MCF 10A (cell line): ENCODE results near the gene PLD5. TPM values are rescaled to one million over a fixed set of nuclear protein-coding genes. Genes with fewer than 3 reads are reported as not detected.
A peak's percentile ranks its signal among the peaks of the same experiment; 100 is the strongest.

ENCODE experiments used
- BruUV-seq: library from RNA; stranded (reverse); fragments of 400-500 nt; replicated peaks from 2 replicates; lab custom pipeline; 2021; lab: Mats Ljungman, UMichigan
- CTCF ChIA-PET: fragments of 300-600 bp; sonication (Branson Sonifier 250); formaldehyde crosslinking; extraction: SDS; loops from one replicate; lab custom pipeline; 2021; ENCODE audit warnings: antibody characterized with exemption, inconsistent platforms; lab: Yijun Ruan, JAX
- POLR2A ChIA-PET: fragments of 300-600, 350-650 bp; sonication (Branson Sonifier 250); formaldehyde crosslinking; extraction: SDS; loops from one replicate; lab custom pipeline; 2020; ENCODE audit warnings: antibody characterized with exemption, inconsistent platforms; lab: Yijun Ruan, JAX
- DNase-seq: peaks from one replicate; pipeline ENCODE4 v3.0.0-alpha.2; 2018; ENCODE audit not compliant: unreplicated experiment
- H3K27ac Mint-ChIP-seq: one replicate; pipeline ENCODE4 v1.8.0; 2022; ENCODE audit warnings: mild to moderate bottlenecking, low read depth, mixed read lengths; ENCODE audit not compliant: unreplicated experiment
- H3K27me3 Mint-ChIP-seq: one replicate; pipeline ENCODE4 v1.8.0; 2022; ENCODE audit warnings: mixed read lengths; ENCODE audit not compliant: insufficient read depth, unreplicated experiment
- H3K36me3 Mint-ChIP-seq: one replicate; pipeline ENCODE4 v1.8.0; 2022; ENCODE audit warnings: mild to moderate bottlenecking, moderate library complexity, mixed read lengths; ENCODE audit not compliant: insufficient read depth, unreplicated experiment
- H3K4me1 Mint-ChIP-seq: one replicate; pipeline ENCODE4 v1.8.0; 2022; ENCODE audit warnings: mixed read lengths; ENCODE audit not compliant: insufficient read depth, unreplicated experiment
- H3K4me3 Mint-ChIP-seq: one replicate; pipeline ENCODE4 v1.8.0; 2022; ENCODE audit warnings: mild to moderate bottlenecking, moderate library complexity, mixed read lengths; ENCODE audit not compliant: unreplicated experiment
- H3K9me3 Mint-ChIP-seq: one replicate; pipeline ENCODE4 v1.8.0; 2022; ENCODE audit warnings: mixed read lengths; ENCODE audit not compliant: unreplicated experiment
- CTCF ChIP-seq: fragments of 200-600 bp; IDR thresholded peaks from one replicate; pipeline ENCODE4 v1.8.0; 2022; ENCODE audit warnings: antibody characterized with exemption, mild to moderate bottlenecking; ENCODE audit not compliant: unreplicated experiment
- intact Hi-C: fragments of 100-400 bp; cut with micrococcal nuclease; formaldehyde crosslinking; loops from 2 replicates; pipeline ENCODE4 v1.14.1; 2022
- total RNA-seq: library from RNA; stranded (reverse); gene quantifications from 2 replicates; pipeline ENCODE4 v1.2.3, GENCODE V29; 2022

PLD5 gene
- total RNA-seq, 1 experiment from 2014 or later, result 18.3 TPM

DNA sequence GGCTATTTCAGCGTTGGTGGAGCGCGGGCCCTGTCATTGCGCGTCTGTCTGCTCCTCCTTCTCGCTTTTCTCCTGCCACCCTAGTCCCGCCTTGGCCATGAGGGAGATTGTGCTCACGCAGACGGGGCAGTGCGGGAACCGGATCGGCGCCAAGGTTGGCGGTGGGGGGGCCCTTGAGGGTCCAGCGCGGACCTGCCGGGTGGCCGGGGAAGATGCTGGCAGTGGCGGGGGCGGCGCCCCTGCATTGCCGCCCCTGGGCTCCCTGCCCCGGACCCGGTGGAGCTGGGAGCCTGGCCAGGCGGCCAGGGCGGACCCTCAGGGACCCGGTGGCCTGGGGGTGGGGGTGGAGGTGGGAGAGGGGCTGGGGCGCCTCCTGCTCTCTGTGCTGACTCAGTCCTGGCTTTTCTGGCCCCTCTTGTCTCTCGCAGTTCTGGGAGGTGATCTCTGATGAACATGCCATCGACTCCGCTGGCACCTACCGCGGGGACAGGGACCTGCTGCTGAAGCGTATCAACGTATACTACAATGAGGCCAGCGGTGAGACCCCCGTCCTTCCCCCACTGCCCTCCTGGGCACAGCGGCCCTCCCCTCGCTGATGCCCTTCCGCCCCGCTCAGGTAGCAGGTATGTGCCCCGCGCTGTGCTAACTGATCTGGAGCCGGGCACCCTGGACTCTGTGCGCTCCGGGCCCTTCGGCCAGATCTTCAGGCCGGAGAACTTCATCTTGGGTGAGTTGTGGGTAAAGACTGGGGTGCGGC is 467.3 kb downstream of the PLD5 start:
- no peaks in the 10 kb centered on the region for H3K9me3 Mint-ChIP-seq
- CTCF ChIA-PET, result no interaction called here
- H3K4me1 Mint-ChIP-seq, result no peaks in the 10 kb centered on the region

DNA sequence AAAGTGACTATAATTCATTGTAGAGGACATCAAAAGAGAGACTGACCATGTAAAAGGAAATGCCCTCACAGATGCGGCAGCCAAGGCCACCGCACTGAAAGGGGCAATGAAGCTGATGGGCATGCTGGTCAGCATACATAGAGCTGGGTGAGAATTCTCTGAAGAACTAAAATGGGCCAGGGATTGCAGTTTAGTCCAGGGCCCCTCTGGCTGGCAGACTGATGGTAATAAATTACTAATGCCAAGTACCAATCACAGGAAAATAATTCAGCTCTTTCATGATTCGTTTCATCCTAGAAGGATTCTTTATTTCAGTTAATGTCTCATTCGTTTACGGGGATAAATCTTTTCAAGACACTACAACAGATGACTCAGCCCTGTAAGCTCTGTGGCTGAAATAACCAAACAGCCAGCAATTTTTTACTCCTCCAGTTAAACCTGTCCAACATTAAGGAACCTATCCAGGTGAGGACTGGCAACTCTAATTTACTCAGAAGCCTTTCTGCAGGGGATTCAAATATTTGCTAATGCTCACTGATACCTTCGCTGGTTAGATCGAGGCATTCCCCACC is 468.7 kb downstream of the PLD5 start:
- no peaks in the 10 kb centered on the region for H3K9me3 Mint-ChIP-seq
- BruUV-seq, result no TSS peak
- no peak overlapping the region for H3K4me3 Mint-ChIP-seq
- no peaks in the 10 kb centered on the region for H3K36me3 Mint-ChIP-seq
- no peaks in the 10 kb centered on the region for H3K4me1 Mint-ChIP-seq
- ChIA-PET CTCF (interaction anchor here (0.7 kb wide), 1 partner anchor 83 kb away, joined by 4 read pairs; no protein-coding TSS in a partner anchor), POLR2A (interaction anchor here (0.6 to 1.2 kb wide), 2 partner anchors 117 to 147 kb away, joined by 3 to 5 read pairs; no protein-coding TSS in a partner anchor)
- intact Hi-C loops, result no loop called here
- TF ChIP-seq CTCF, result no peak
- DNase-seq, result peak; percentile 22
- no peak overlapping the region for H3K27ac Mint-ChIP-seq
- no peaks in the 10 kb centered on the region for H3K27me3 Mint-ChIP-seq

More for the DNA sequence above, 467.3 kb downstream of the PLD5 start:
- Mint-ChIP-seq H3K27ac (no peak overlapping the region), H3K36me3 (no peaks in the 10 kb centered on the region), H3K4me3 (no peak overlapping the region), H3K27me3 (no peaks in the 10 kb centered on the region)
- no TSS peak for BruUV-seq
- intact Hi-C loops, result no loop called here
- DNase-seq, result no peak
- POLR2A ChIA-PET, result interaction anchor here (1.2 kb wide), 1 partner anchor 145 kb away, joined by 3 read pairs; no protein-coding TSS in a partner anchor
- no peak for TF ChIP-seq CTCF

- Mint-ChIP-seq H3K4me1 (peaks cover 5% of the 10 kb centered on the region), H3K36me3 (no peaks in the 10 kb centered on the region), H3K4me3 (no peak overlapping the region), H3K27me3 (no peaks in the 10 kb centered on the region), H3K9me3 (no peaks in the 10 kb centered on the region), H3K27ac (no peak overlapping the region)
- CTCF ChIA-PET, result interaction anchor here (0.7 kb wide), 1 partner anchor 516 kb away, joined by 3 read pairs; no protein-coding TSS in a partner anchor
- POLR2A ChIA-PET, result no interaction called here
- BruUV-seq, result no TSS peak
- DNase-seq, result peak; percentile 37
- intact Hi-C loops, result no loop called here
- no peak for TF ChIP-seq CTCF
These were observed 481.3 kb downstream of the PLD5 start for GRCh38 chr1:242043165-242043564.

GRCh38 chr1:242034392-242034791 is 490.1 kb downstream of the PLD5 start:
- no peak for DNase-seq
- Mint-ChIP-seq H3K27me3 (peaks cover 35% of the 10 kb centered on the region), H3K27ac (no peak overlapping the region), H3K4me3 (no peak overlapping the region), H3K4me1 (no peaks in the 10 kb centered on the region), H3K9me3 (peaks cover 8% of the 10 kb centered on the region), H3K36me3 (no peaks in the 10 kb centered on the region)
- TF ChIP-seq CTCF, result no peak
- intact Hi-C loops, result no loop called here
- ChIA-PET POLR2A (no interaction called here), CTCF (interaction anchor here (0.7 kb wide), 1 partner anchor 24 kb away, joined by 3 read pairs; no protein-coding TSS in a partner anchor)
- BruUV-seq, result no TSS peak
